ENCODE measurements around the gene GPATCH2. TPM values are rescaled to one million over a fixed set of nuclear protein-coding genes. Genes with fewer than 3 reads are reported as not detected.

Gene GPATCH2
- total and polyA plus RNA-seq, 2 donors (not counting 1 experiment from before 2014, with no cell fraction given), result 4.7 to 14.7 TPM

- no peaks in the 10 kb centered on the region for H4K20me1 ChIP-seq (ENCODE audit: control insufficient read depth, insufficient read depth, low read length, poor library complexity, severe bottlenecking)
- H3K79me2 ChIP-seq (ENCODE audit: control insufficient read depth, insufficient read depth, low read length), result no peaks in the 10 kb centered on the region
- ChIA-PET CTCF (no interaction called here), POLR2A (no interaction called here)
- intact Hi-C loops (cut with micrococcal nuclease), result no loop called here
- H3K4me3 ChIP-seq (ENCODE audit: control extremely low read depth in 1 of 5, extremely low read depth in 1 of 5, insufficient read depth in 1 of 5, low read depth in 2 of 5, low read length in 4 of 5), result no peak overlapping the region
- no peak overlapping the region for H3K4me2 ChIP-seq (replicated peaks; ENCODE audit: low read depth, low read length, poor library complexity, severe bottlenecking)
- no peak overlapping the region for H2AFZ ChIP-seq (ENCODE audit: insufficient read depth, low read depth, low read length, poor library complexity, severe bottlenecking)
- H3K9me3 Mint-ChIP-seq (ENCODE audit: insufficient read depth), result peaks cover 3% of the 10 kb centered on the region
- no peaks in the 10 kb centered on the region for H3K36me3 ChIP-seq (replicated peaks in 1 of 2; ENCODE audit: control extremely low read depth in 1 of 2, control insufficient read depth in 1 of 2, extremely low read depth in 1 of 2, insufficient read depth in 2 of 2, low read length in 1 of 2)
- H3K27ac Mint-ChIP-seq, result no peak overlapping the region
- H3K4me3 Mint-ChIP-seq, result no peak overlapping the region
- H3K9ac ChIP-seq (ENCODE audit: low read length), result no peak overlapping the region
- H3K27ac ChIP-seq (ENCODE audit: low read length in 2 of 2), result no peak overlapping the region
- H3K27me3 Mint-ChIP-seq, result no peaks in the 10 kb centered on the region
- H3K9me3 ChIP-seq (ENCODE audit: control extremely low read depth in 1 of 3, control insufficient read depth in 2 of 3, insufficient read depth in 1 of 3, low read length in 2 of 3), result no peaks in the 10 kb centered on the region
- no peaks in the 10 kb centered on the region for H3K27me3 ChIP-seq (replicated peaks in 1 of 4; ENCODE audit: control extremely low read depth in 1 of 4, control insufficient read depth in 3 of 4, insufficient read depth in 4 of 4, low read length in 3 of 4)
- DNase-seq (peak; percentile 16), ATAC-seq (ENCODE audit: low read depth) (peak; percentile 24)
- peaks cover 0 to 3% of the 10 kb centered on the region in 2 donors for H3K4me1 ChIP-seq (ENCODE audit: control insufficient read depth in 2 of 2, insufficient read depth in 2 of 2, low read length in 2 of 2)
- TF ChIP-seq EZH2 (IDR thresholded peaks at IDR 0.05; ENCODE audit: borderline replicate concordance, insufficient read depth, low read depth, low read length, poor library complexity, severe bottlenecking) (no peak), CTCF (IDR thresholded peaks at IDR 0.05) (no peak)
- H3K4me1 Mint-ChIP-seq, result peaks cover 7% of the 10 kb centered on the region
Observed at GRCh38 chr1:217542837-217543236, 88.1 kb downstream of the GPATCH2 start.

GRCh38 chr1:217542136-217542777, 88.6 kb downstream of the GPATCH2 start:
- Histone ChIP-seq H3K27me3 (replicated peaks in 1 of 4; ENCODE audit: control extremely low read depth in 1 of 4, control insufficient read depth in 3 of 4, insufficient read depth in 4 of 4, low read length in 3 of 4) (no peaks in the 10 kb centered on the region), H3K4me1 (ENCODE audit: control insufficient read depth in 2 of 2, insufficient read depth in 2 of 2, low read length in 2 of 2) (peaks cover 0 to 3% of the 10 kb centered on the region in 2 donors), H3K36me3 (replicated peaks in 1 of 2; ENCODE audit: control extremely low read depth in 1 of 2, control insufficient read depth in 1 of 2, extremely low read depth in 1 of 2, insufficient read depth in 2 of 2, low read length in 1 of 2) (no peaks in the 10 kb centered on the region), H3K4me3 (ENCODE audit: control extremely low read depth in 1 of 5, extremely low read depth in 1 of 5, insufficient read depth in 1 of 5, low read depth in 2 of 5, low read length in 4 of 5) (no peak overlapping the region), H3K79me2 (ENCODE audit: control insufficient read depth, insufficient read depth, low read length) (no peaks in the 10 kb centered on the region), H2AFZ (ENCODE audit: insufficient read depth, low read depth, low read length, poor library complexity, severe bottlenecking) (no peak overlapping the region), H4K20me1 (ENCODE audit: control insufficient read depth, insufficient read depth, low read length, poor library complexity, severe bottlenecking) (no peaks in the 10 kb centered on the region), H3K27ac (ENCODE audit: low read length in 2 of 2) (no peak overlapping the region), H3K9ac (ENCODE audit: low read length) (no peak overlapping the region), H3K4me2 (replicated peaks; ENCODE audit: low read depth, low read length, poor library complexity, severe bottlenecking) (no peak overlapping the region), H3K9me3 (ENCODE audit: control extremely low read depth in 1 of 3, control insufficient read depth in 2 of 3, insufficient read depth in 1 of 3, low read length in 2 of 3) (no peaks in the 10 kb centered on the region)
- Mint-ChIP-seq H3K4me3 (no peak overlapping the region), H3K9me3 (ENCODE audit: insufficient read depth) (no peaks in the 10 kb centered on the region), H3K27me3 (no peaks in the 10 kb centered on the region), H3K27ac (no peak overlapping the region), H3K4me1 (peaks cover 7% of the 10 kb centered on the region)
- ChIA-PET POLR2A (no interaction called here), CTCF (no interaction called here)
- DNase-seq (no peak), ATAC-seq (ENCODE audit: low read depth) (no peak)
- WGBS (ENCODE audit: insufficient coverage), result 97% methylated on average over 5 of the region's 9 CpGs
- intact Hi-C loops (cut with micrococcal nuclease), result no loop called here
- TF ChIP-seq CTCF (IDR thresholded peaks at IDR 0.05), result no peak
- TF ChIP-seq EZH2 (IDR thresholded peaks at IDR 0.05; ENCODE audit: borderline replicate concordance, insufficient read depth, low read depth, low read length, poor library complexity, severe bottlenecking), result no peak
